ENCODE results near the gene CALCOCO1. TPM values are rescaled to one million over a fixed set of nuclear protein-coding genes. Genes with fewer than 3 reads are reported as not detected.

CALCOCO1 gene
- total and polyA plus RNA-seq, 4 donors: 24.4 to 67.4 (median 43.2) TPM

DNA sequence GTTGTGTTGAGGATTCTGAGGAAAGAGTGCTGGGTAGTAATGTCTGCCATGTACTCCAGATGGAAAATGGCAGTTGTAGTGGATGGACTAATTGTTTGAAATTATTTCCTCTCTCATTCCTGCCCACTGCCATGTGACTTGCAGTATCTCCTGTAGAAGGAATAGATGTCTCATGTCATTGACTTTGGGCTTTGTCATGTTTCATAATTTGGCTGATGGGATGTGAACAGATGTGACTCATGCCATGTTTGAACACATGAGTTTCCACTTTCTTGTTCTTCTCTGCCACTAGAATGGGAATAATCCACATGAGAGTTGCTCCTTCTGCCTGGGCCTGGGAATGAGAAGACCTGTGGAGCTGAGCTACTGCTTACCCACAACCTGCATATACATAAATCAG, 2.4 kb upstream of the CALCOCO1 start:
- Histone ChIP-seq H3K27ac (ENCODE audit: low read depth in 1 of 2, low read length in 2 of 2) (no peak overlapping the region), H3K9me3 (ENCODE audit: control insufficient read depth in 4 of 4, low read length in 3 of 4) (no peaks in the 10 kb centered on the region), H3K36me3 (ENCODE audit: control insufficient read depth in 4 of 4, insufficient read depth in 3 of 4, low read depth in 1 of 4, low read length in 3 of 4) (peaks cover 0 to 4% (median 2%) of the 10 kb centered on the region in 4 donors), H3K9ac (ENCODE audit: low read depth in 1 of 2, low read length in 2 of 2) (no peak overlapping the region), H3K27me3 (ENCODE audit: control insufficient read depth in 4 of 4, insufficient read depth in 4 of 4, low read length in 3 of 4) (no peaks in the 10 kb centered on the region), H3K4me1 (ENCODE audit: control insufficient read depth in 4 of 4, insufficient read depth in 4 of 4, low read length in 3 of 4) (peaks cover 3 to 17% (median 9%) of the 10 kb centered on the region in 4 donors), H3K4me3 (ENCODE audit: low read depth in 1 of 3, low read length in 3 of 3) (no peak overlapping the region)
- no peak for DNase-seq (ENCODE audit: low spot score)
- TF ChIP-seq, protein P1, sequence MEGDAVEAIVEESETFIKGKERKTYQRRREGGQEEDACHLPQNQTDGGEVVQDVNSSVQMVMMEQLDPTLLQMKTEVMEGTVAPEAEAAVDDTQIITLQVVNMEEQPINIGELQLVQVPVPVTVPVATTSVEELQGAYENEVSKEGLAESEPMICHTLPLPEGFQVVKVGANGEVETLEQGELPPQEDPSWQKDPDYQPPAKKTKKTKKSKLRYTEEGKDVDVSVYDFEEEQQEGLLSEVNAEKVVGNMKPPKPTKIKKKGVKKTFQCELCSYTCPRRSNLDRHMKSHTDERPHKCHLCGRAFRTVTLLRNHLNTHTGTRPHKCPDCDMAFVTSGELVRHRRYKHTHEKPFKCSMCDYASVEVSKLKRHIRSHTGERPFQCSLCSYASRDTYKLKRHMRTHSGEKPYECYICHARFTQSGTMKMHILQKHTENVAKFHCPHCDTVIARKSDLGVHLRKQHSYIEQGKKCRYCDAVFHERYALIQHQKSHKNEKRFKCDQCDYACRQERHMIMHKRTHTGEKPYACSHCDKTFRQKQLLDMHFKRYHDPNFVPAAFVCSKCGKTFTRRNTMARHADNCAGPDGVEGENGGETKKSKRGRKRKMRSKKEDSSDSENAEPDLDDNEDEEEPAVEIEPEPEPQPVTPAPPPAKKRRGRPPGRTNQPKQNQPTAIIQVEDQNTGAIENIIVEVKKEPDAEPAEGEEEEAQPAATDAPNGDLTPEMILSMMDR (IDR thresholded peaks at IDR 0.05; ENCODE audit: low read depth, low read length, missing input control): no peak
- TF ChIP-seq EGR1 (IDR thresholded peaks at IDR 0.05; ENCODE audit: low read depth in 2 of 2) (no peak), TAF1 (conservative IDR thresholded peaks at IDR 0.05) (no peak)

DNA sequence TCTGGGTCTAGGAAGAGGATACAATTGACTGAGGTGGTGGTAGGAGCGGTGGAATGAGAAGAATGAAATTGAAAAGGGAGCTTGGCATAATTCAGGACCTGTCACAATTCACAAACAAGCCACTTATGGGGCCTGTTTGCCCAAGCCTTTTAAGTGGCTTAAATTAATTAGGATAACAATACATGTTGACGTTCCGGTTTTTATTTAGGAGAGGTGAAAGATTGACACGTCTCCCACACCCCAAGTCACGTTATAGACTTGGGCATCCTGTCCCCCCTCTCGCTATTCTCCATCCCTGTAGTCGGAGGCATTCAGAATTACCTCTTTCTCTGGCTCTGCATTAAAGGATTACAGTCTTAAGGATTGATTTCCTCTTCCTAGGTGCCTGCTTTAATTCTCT, 954 bp upstream of the CALCOCO1 start:
- Histone ChIP-seq H3K36me3 (ENCODE audit: control insufficient read depth in 4 of 4, insufficient read depth in 3 of 4, low read depth in 1 of 4, low read length in 3 of 4) (peaks cover 0 to 18% (median 13%) of the 10 kb centered on the region in 4 donors), H3K4me1 (ENCODE audit: control insufficient read depth in 4 of 4, insufficient read depth in 4 of 4, low read length in 3 of 4) (peaks cover 3 to 17% (median 9%) of the 10 kb centered on the region in 4 donors), H3K27me3 (ENCODE audit: control insufficient read depth in 4 of 4, insufficient read depth in 4 of 4, low read length in 3 of 4) (no peaks in the 10 kb centered on the region), H3K9me3 (ENCODE audit: control insufficient read depth in 4 of 4, low read length in 3 of 4) (no peaks in the 10 kb centered on the region), H3K27ac (ENCODE audit: low read depth in 1 of 2, low read length in 2 of 2) (no peak overlapping the region), H3K4me3 (ENCODE audit: low read depth in 1 of 3, low read length in 3 of 3) (peak overlapping the region in 2 of 3 donors; percentile 51 to 77), H3K9ac (ENCODE audit: low read depth in 1 of 2, low read length in 2 of 2) (no peak overlapping the region)
- no peak for DNase-seq (ENCODE audit: low spot score)
- TF ChIP-seq YY1 (IDR thresholded peaks at IDR 0.05): no peak
- TF ChIP-seq, protein P2, sequence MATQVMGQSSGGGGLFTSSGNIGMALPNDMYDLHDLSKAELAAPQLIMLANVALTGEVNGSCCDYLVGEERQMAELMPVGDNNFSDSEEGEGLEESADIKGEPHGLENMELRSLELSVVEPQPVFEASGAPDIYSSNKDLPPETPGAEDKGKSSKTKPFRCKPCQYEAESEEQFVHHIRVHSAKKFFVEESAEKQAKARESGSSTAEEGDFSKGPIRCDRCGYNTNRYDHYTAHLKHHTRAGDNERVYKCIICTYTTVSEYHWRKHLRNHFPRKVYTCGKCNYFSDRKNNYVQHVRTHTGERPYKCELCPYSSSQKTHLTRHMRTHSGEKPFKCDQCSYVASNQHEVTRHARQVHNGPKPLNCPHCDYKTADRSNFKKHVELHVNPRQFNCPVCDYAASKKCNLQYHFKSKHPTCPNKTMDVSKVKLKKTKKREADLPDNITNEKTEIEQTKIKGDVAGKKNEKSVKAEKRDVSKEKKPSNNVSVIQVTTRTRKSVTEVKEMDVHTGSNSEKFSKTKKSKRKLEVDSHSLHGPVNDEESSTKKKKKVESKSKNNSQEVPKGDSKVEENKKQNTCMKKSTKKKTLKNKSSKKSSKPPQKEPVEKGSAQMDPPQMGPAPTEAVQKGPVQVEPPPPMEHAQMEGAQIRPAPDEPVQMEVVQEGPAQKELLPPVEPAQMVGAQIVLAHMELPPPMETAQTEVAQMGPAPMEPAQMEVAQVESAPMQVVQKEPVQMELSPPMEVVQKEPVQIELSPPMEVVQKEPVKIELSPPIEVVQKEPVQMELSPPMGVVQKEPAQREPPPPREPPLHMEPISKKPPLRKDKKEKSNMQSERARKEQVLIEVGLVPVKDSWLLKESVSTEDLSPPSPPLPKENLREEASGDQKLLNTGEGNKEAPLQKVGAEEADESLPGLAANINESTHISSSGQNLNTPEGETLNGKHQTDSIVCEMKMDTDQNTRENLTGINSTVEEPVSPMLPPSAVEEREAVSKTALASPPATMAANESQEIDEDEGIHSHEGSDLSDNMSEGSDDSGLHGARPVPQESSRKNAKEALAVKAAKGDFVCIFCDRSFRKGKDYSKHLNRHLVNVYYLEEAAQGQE (IDR thresholded peaks at IDR 0.05): no peak
- TF ChIP-seq, protein P3, sequence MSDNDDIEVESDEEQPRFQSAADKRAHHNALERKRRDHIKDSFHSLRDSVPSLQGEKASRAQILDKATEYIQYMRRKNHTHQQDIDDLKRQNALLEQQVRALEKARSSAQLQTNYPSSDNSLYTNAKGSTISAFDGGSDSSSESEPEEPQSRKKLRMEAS (IDR thresholded peaks at IDR 0.05): no peak
- TF ChIP-seq FOXA2 (IDR thresholded peaks at IDR 0.05): no peak
- no peak for TF ChIP-seq GABPA (IDR thresholded peaks at IDR 0.05 in 1 of 2, conservative IDR thresholded peaks at IDR 0.05 in 1 of 2)
- no peak for TF ChIP-seq NR2F2 (IDR thresholded peaks at IDR 0.05)
- TF ChIP-seq EGR1 (IDR thresholded peaks at IDR 0.05; ENCODE audit: low read depth in 2 of 2): no peak
- TF ChIP-seq TAF1 (conservative IDR thresholded peaks at IDR 0.05): no peak
- no peak for TF ChIP-seq HNF4A (conservative IDR thresholded peaks at IDR 0.05)
- TF ChIP-seq RXRA (IDR thresholded peaks at IDR 0.05): no peak
- TF ChIP-seq, protein P1 (IDR thresholded peaks at IDR 0.05; ENCODE audit: low read depth, low read length, missing input control): no peak
- no peak for TF ChIP-seq JUND (IDR thresholded peaks at IDR 0.05)
- TF ChIP-seq FOXA1 (IDR thresholded peaks at IDR 0.05): no peak
- TF ChIP-seq, protein P4, sequence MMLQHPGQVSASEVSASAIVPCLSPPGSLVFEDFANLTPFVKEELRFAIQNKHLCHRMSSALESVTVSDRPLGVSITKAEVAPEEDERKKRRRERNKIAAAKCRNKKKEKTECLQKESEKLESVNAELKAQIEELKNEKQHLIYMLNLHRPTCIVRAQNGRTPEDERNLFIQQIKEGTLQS (IDR thresholded peaks at IDR 0.05): no peak
- no peak for TF ChIP-seq HNF4G (IDR thresholded peaks at IDR 0.05)
- TF ChIP-seq SP1 (IDR thresholded peaks at IDR 0.05): no peak
- 70% methylated on average over 7 of the region's 7 CpGs for WGBS
